AG09309 (cell line): Measurements from ENCODE around the gene KIAA1671.

Experiments
- DNase-seq: peaks from one replicate; pipeline ENCODE4 v3.0.0-alpha.2; 2010; ENCODE audit warnings: low read depth
- H3K4me3 ChIP-seq: 2 replicates; pipeline ENCODE4 v1.5.1; 2011; ENCODE audit warnings: mild to moderate bottlenecking, low read depth, low read length, moderate library complexity; ENCODE audit not compliant: control insufficient read depth
- TF ChIP-seq, protein P1 (sequence below): IDR thresholded peaks from 2 replicates; pipeline ENCODE4 v1.5.1; 2011; ENCODE audit warnings: mild to moderate bottlenecking, low read depth, low read length, inconsistent platforms; ENCODE audit not compliant: insufficient read depth, control insufficient read depth; ENCODE audit errors: missing control alignments

The KIAA1671 gene

DNA sequence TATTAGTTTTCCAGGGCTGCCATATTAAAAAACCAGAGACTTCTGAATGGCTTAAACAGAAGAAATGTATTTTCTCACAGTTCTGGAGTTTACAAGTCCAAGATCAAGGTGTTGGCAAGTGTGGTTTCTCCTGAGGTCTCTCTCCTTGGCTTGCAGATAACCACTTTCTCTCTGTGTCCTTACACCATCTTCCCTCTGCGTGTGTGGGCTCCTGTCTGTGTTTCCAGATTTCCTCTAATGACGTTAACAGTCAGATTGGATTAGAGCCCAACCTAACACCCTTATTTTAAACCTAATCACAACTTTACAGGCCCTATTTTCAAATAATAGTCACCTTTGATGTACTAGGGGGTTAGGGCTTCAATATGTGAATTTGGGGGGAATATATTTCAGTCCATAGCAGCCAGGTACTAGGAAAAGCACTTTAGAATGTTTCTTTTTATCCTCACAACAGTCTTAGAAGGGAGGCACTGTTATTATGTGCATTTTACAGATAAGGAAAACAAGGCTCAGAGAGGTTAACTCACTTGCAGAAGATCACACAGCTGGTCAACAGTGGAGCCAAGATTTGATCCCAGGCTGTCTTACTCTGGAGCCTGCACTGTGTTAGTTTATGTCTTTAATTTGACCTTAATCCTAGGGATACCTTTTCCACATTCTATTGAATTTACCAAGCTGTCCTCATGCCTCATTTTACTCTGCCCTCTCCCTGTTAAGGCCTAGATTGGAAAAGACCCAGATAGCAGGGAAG lies 130.7 kb downstream of the KIAA1671 start:
- DNase-seq, result no peak
- H3K4me3 ChIP-seq, result no peak overlapping the region
- TF ChIP-seq, protein P1, sequence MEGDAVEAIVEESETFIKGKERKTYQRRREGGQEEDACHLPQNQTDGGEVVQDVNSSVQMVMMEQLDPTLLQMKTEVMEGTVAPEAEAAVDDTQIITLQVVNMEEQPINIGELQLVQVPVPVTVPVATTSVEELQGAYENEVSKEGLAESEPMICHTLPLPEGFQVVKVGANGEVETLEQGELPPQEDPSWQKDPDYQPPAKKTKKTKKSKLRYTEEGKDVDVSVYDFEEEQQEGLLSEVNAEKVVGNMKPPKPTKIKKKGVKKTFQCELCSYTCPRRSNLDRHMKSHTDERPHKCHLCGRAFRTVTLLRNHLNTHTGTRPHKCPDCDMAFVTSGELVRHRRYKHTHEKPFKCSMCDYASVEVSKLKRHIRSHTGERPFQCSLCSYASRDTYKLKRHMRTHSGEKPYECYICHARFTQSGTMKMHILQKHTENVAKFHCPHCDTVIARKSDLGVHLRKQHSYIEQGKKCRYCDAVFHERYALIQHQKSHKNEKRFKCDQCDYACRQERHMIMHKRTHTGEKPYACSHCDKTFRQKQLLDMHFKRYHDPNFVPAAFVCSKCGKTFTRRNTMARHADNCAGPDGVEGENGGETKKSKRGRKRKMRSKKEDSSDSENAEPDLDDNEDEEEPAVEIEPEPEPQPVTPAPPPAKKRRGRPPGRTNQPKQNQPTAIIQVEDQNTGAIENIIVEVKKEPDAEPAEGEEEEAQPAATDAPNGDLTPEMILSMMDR, result no peak

DNA sequence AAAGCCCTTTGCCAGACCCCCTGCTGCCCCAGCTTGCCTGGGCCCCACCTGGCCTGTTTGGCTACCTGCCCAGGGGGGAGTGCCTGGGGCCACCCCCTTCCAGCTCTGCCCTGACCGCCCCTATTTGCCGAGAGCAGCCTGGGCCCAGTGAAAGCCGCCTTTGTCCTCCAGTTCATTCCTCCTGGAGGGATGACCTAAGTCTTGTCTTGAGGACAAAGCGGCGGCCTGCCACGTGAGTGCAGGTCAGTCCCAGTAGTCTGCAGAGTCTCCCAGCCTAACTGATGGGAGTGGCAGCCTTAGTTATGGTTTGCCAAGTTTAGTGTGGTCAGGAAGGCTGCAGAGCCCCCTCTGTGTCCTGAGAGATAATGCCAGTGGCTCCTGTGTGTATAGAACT lies 131.3 kb downstream of the KIAA1671 start:
- TF ChIP-seq, protein P1, result no peak
- no peak overlapping the region for H3K4me3 ChIP-seq
- no peak for DNase-seq

GRCh38 chr22:25084405-25085107 lies 132.0 kb downstream of the KIAA1671 start:
- no peak for DNase-seq
- no peak overlapping the region for H3K4me3 ChIP-seq
- TF ChIP-seq, protein P1, result no peak

DNA sequence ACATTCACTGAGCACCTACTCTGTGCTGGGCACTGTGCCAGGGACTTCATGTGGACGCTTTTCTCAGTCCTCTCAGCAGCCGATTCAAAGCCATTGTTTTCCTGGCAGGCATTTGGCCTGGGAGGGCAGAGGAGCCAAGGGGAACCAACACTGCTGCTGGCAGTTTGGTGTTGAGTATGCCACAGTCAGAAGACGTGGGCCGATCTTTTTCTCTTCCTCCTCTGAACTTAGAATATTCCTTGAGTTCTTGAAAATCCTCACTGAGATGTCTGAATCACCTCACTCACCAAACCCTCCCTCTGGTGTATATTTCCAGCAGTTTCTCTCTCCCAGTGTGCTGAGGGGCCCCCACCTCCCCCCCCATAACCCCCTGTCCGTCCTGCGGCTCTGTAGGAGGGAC lies 132.6 kb downstream of the KIAA1671 start:
- no peak for DNase-seq
- H3K4me3 ChIP-seq, result no peak overlapping the region
- TF ChIP-seq, protein P1, result no peak

GRCh38 chr22:25085930-25086901 lies 133.7 kb downstream of the KIAA1671 start:
- no peak overlapping the region for H3K4me3 ChIP-seq
- TF ChIP-seq, protein P1, result no peak
- DNase-seq, result no peak

GRCh38 chr22:25086902-25087282 lies 134.4 kb downstream of the KIAA1671 start:
- DNase-seq, result no peak
- H3K4me3 ChIP-seq, result no peak overlapping the region
- TF ChIP-seq, protein P1, result no peak
